HEK293 (cell line): ENCODE results near the gene MYRIP.
"Not testable (repeated sequence)": the region's sequence is repeated elsewhere in the genome, so short reads cannot be mapped to it uniquely, and the experiment has no call there.

Source experiments
- CTCF ChIA-PET: fragments of 350-600 bp; formaldehyde crosslinking; extraction: SDS; loops from one replicate; lab custom pipeline; 2021; ENCODE audit warnings: antibody characterized with exemption; lab: Yijun Ruan, JAX
- POLR2A ChIA-PET: fragments of 300-600 bp; formaldehyde crosslinking; extraction: SDS; loops from one replicate; lab custom pipeline; 2020; ENCODE audit warnings: antibody characterized with exemption, inconsistent platforms; lab: Yijun Ruan, JAX
- H3K27ac ChIP-seq: fragments of 200-500 bp; sonication (Bioruptor generic); 2 replicates; pipeline ENCODE4 v1.5.1; 2014; ENCODE audit warnings: low read depth, low read length, control low read depth, inconsistent platforms; ENCODE audit errors: extremely low read depth
- H3K36me3 ChIP-seq, 2 experiments: fragments of 200-500 bp in 1 of 2; sonication (Bioruptor generic) in 1 of 2; 1 replicate in 1 of 2; 2 replicates in 1 of 2; pipeline ENCODE4 v1.5.1; 2014 to 2017; ENCODE audit warnings: inconsistent platforms in 2 of 2, low read length in 2 of 2; ENCODE audit not compliant: control insufficient read depth in 2 of 2, insufficient read depth in 1 of 2
- H3K4me1 ChIP-seq: fragments of 200-500 bp; sonication (Bioruptor generic); 2 replicates; pipeline ENCODE4 v1.5.1; 2014; ENCODE audit warnings: mild to moderate bottlenecking, low read length, inconsistent platforms; ENCODE audit not compliant: control insufficient read depth, insufficient read depth
- H3K4me3 ChIP-seq: 2 replicates; pipeline ENCODE4 v1.5.1; 2011; ENCODE audit warnings: low read depth, mild to moderate bottlenecking, control low read depth, low read length, moderate library complexity
- H3K9me3 ChIP-seq: fragments of 200-500 bp; sonication (Bioruptor generic); 2 replicates; pipeline ENCODE4 v1.5.1; 2014; ENCODE audit warnings: low read depth, low read length, inconsistent platforms; ENCODE audit not compliant: control insufficient read depth, insufficient read depth
- KLF17 ChIP-seq: fragments of 450-650 bp; formaldehyde crosslinking; IDR thresholded peaks from 2 replicates; pipeline ENCODE4 v1.5.1; 2016; ENCODE audit warnings: missing biosample characterization, missing genetic modification characterization
- MYNN ChIP-seq: fragments of 450-650 bp; formaldehyde crosslinking; IDR thresholded peaks from 2 replicates; pipeline ENCODE4 v1.5.1; 2016; ENCODE audit warnings: missing biosample characterization, missing genetic modification characterization, borderline replicate concordance
- MZF1 ChIP-seq: fragments of 450-650 bp; formaldehyde crosslinking; IDR thresholded peaks from 2 replicates; pipeline ENCODE4 v1.5.1; 2017; ENCODE audit warnings: missing biosample characterization, missing genetic modification characterization, borderline replicate concordance
- OVOL3 ChIP-seq: fragments of 450-650 bp; formaldehyde crosslinking; IDR thresholded peaks from 2 replicates; pipeline ENCODE4 v1.5.1; 2016; ENCODE audit warnings: missing biosample characterization, missing genetic modification characterization
- SETDB1 ChIP-seq: IDR thresholded peaks from one replicate; pipeline ENCODE4 v1.6.1; 2017; ENCODE audit warnings: mild to moderate bottlenecking, low read length, moderate library complexity, mixed read lengths; ENCODE audit not compliant: insufficient read length
- WT1 ChIP-seq: fragments of 450-650 bp; formaldehyde crosslinking; IDR thresholded peaks from 2 replicates; pipeline ENCODE4 v1.5.1; 2016; ENCODE audit warnings: missing biosample characterization, missing genetic modification characterization
- ZFP3 ChIP-seq: fragments of 450-650 bp; formaldehyde crosslinking; IDR thresholded peaks from 2 replicates; pipeline ENCODE4 v1.5.1; 2016; ENCODE audit warnings: low read depth, missing biosample characterization, missing genetic modification characterization
- ZNF214 ChIP-seq: fragments of 450-650 bp; formaldehyde crosslinking; IDR thresholded peaks from 2 replicates; pipeline ENCODE4 v1.5.1; 2017; ENCODE audit warnings: missing biosample characterization, mild to moderate bottlenecking, missing genetic modification characterization, borderline replicate concordance
- ZNF292 ChIP-seq: fragments of 450-650 bp; formaldehyde crosslinking; IDR thresholded peaks from 2 replicates; pipeline ENCODE4 v1.5.1; 2016; ENCODE audit warnings: low read depth, missing biosample characterization, missing genetic modification characterization, borderline replicate concordance
- ZNF449 ChIP-seq: fragments of 450-650 bp; formaldehyde crosslinking; IDR thresholded peaks from 2 replicates; pipeline ENCODE4 v1.5.1; 2017; ENCODE audit warnings: missing biosample characterization, mild to moderate bottlenecking, missing genetic modification characterization, moderate library complexity
- ZNF521 ChIP-seq: fragments of 450-650 bp; formaldehyde crosslinking; IDR thresholded peaks from 2 replicates; pipeline ENCODE4 v1.5.1; 2017; ENCODE audit warnings: missing biosample characterization, mild to moderate bottlenecking, missing genetic modification characterization
- ZNF544 ChIP-seq: fragments of 450-650 bp; formaldehyde crosslinking; IDR thresholded peaks from 2 replicates; pipeline ENCODE4 v1.5.0; 2017; ENCODE audit warnings: missing biosample characterization, missing genetic modification characterization
- ZNF660 ChIP-seq: fragments of 450-650 bp; IDR thresholded peaks from 2 replicates; pipeline ENCODE4 v1.5.1; 2018; ENCODE audit warnings: missing biosample characterization, mild to moderate bottlenecking, missing genetic modification characterization
- TF ChIP-seq, protein P1 (sequence below): fragments of 450-650 bp; formaldehyde crosslinking; IDR thresholded peaks from 2 replicates; pipeline ENCODE4 v1.5.0; 2017; ENCODE audit warnings: missing biosample characterization, missing genetic modification characterization, borderline replicate concordance

The MYRIP gene

GRCh38 chr3:40079847-40080240 lies 270.4 kb downstream of the MYRIP start (continued):
- TF ChIP-seq, protein P1, sequence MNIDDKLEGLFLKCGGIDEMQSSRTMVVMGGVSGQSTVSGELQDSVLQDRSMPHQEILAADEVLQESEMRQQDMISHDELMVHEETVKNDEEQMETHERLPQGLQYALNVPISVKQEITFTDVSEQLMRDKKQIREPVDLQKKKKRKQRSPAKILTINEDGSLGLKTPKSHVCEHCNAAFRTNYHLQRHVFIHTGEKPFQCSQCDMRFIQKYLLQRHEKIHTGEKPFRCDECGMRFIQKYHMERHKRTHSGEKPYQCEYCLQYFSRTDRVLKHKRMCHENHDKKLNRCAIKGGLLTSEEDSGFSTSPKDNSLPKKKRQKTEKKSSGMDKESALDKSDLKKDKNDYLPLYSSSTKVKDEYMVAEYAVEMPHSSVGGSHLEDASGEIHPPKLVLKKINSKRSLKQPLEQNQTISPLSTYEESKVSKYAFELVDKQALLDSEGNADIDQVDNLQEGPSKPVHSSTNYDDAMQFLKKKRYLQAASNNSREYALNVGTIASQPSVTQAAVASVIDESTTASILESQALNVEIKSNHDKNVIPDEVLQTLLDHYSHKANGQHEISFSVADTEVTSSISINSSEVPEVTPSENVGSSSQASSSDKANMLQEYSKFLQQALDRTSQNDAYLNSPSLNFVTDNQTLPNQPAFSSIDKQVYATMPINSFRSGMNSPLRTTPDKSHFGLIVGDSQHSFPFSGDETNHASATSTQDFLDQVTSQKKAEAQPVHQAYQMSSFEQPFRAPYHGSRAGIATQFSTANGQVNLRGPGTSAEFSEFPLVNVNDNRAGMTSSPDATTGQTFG (tag by site-specific recombination), result no peak
- TF ChIP-seq OVOL3, result no peak

GRCh38 chr3:40083066-40083465 lies 273.7 kb downstream of the MYRIP start:
- no peak overlapping the region for H3K27ac ChIP-seq
- TF ChIP-seq WT1 (no peak), ZNF660 (tag by site-specific recombination) (no peak), MYNN (tag by site-specific recombination) (no peak), MZF1 (tag by site-specific recombination) (no peak), KLF17 (tag by site-specific recombination) (no peak), ZNF521 (tag by site-specific recombination) (no peak), ZNF214 (no peak), SETDB1 (no peak), ZNF544 (tag by site-specific recombination) (no peak), ZNF292 (tag by site-specific recombination) (no peak), ZFP3 (tag by site-specific recombination) (no peak), ZNF449 (tag by site-specific recombination) (no peak)
- TF ChIP-seq, all 188 proteins: peak for 0
- ChIA-PET POLR2A (no interaction called here), CTCF (no interaction called here)
- H3K4me3 ChIP-seq, result no peak overlapping the region
- no peaks in the 10 kb centered on the region for H3K9me3 ChIP-seq
- no peaks in the 10 kb centered on the region for H3K36me3 ChIP-seq
- H3K4me1 ChIP-seq, result no peaks in the 10 kb centered on the region

- CTCF ChIA-PET, H3K36me3 ChIP-seq, H3K9me3 ChIP-seq, H3K4me1 ChIP-seq, H3K27ac ChIP-seq, POLR2A ChIA-PET, H3K4me3 ChIP-seq: not testable (repeated sequence)
Observed at GRCh38 chr3:40084424-40084823, 275.0 kb downstream of the MYRIP start.
